ENCODE data around the gene C12orf54.
"Not testable (repeated sequence)": the region's sequence is repeated elsewhere in the genome, so short reads cannot be mapped to it uniquely, and the experiment has no call there.

DNA sequence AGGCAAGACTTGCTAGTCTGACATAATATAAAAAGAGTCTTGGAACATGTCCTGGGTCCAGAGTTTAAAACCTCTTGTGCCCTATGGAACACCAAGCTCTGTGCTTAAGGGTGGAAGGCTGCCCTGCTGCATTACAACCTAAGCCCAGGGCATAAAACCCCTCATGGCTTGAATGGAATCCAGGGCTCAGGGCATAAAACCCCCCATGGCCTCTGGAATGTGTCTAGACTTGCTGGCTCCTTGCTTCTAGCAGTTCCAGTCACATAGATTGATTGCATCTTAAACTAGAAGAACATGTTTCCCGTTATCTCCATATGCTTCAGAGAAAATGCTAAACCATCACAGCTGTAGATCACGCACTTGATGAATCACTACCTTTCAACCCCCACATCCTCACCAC lies 24.5 kb downstream of the C12orf54 start:
- not testable (repeated sequence) for TF ChIP-seq EZH2 (IDR thresholded peaks at IDR 0.05; ENCODE audit: borderline replicate concordance, low read depth, low read length, severe bottlenecking)
- TF ChIP-seq, protein P1, sequence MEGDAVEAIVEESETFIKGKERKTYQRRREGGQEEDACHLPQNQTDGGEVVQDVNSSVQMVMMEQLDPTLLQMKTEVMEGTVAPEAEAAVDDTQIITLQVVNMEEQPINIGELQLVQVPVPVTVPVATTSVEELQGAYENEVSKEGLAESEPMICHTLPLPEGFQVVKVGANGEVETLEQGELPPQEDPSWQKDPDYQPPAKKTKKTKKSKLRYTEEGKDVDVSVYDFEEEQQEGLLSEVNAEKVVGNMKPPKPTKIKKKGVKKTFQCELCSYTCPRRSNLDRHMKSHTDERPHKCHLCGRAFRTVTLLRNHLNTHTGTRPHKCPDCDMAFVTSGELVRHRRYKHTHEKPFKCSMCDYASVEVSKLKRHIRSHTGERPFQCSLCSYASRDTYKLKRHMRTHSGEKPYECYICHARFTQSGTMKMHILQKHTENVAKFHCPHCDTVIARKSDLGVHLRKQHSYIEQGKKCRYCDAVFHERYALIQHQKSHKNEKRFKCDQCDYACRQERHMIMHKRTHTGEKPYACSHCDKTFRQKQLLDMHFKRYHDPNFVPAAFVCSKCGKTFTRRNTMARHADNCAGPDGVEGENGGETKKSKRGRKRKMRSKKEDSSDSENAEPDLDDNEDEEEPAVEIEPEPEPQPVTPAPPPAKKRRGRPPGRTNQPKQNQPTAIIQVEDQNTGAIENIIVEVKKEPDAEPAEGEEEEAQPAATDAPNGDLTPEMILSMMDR (IDR thresholded peaks at IDR 0.05; ENCODE audit: borderline replicate concordance, extremely low read depth, low read length, poor library complexity, severe bottlenecking) = not testable (repeated sequence)
